K562 (cell line): Measurements from ENCODE around the gene SLC25A44. TPM values are rescaled to one million over a fixed set of nuclear protein-coding genes. Genes with fewer than 3 reads are reported as not detected.
A peak's percentile ranks its signal among the peaks of the same experiment; 100 is the strongest.

Experiments
- CBFA2T2 ChIP-seq: fragments of 450-650 bp; conservative IDR thresholded peaks from 2 replicates; pipeline ENCODE4 v1.6.1; 2017; ENCODE audit warnings: mild to moderate bottlenecking
- CBX3 ChIP-seq, 2 experiments: IDR thresholded peaks; 1 replicate in 1 of 2; 2 replicates in 1 of 2; pipeline ENCODE4 v1.6.1; 2012; ENCODE audit warnings: inconsistent platforms in 2 of 2, low read length in 2 of 2, borderline replicate concordance in 1 of 2, control low read depth in 1 of 2
- EGR1 ChIP-seq: fragments of 450-650 bp; conservative IDR thresholded peaks from 2 replicates; pipeline ENCODE4 v1.6.1; 2017; ENCODE audit warnings: mild to moderate bottlenecking
- FOXJ3 ChIP-seq: sonication (generic); formaldehyde crosslinking; IDR thresholded peaks from 2 replicates; pipeline ENCODE4 v1.4.0; 2020; ENCODE audit warnings: mild to moderate bottlenecking, missing genetic modification reagents
- HCFC1 ChIP-seq: IDR thresholded peaks from 2 replicates; pipeline ENCODE4 v1.6.1; 2012; ENCODE audit warnings: low read depth, low read length, improper control_type of control experiment
- HDAC2 ChIP-seq: fragments of 450-650 bp; IDR thresholded peaks from 2 replicates; pipeline ENCODE4 v1.6.1; 2016; ENCODE audit warnings: mild to moderate bottlenecking
- HOXB6 ChIP-seq: fragments of 250-450 bp; sonication (Bioruptor Pico); IDR thresholded peaks from 2 replicates; pipeline ENCODE4 v1.5.1; 2022; ENCODE audit warnings: mild to moderate bottlenecking, borderline replicate concordance
- MLX ChIP-seq, 2 experiments: fragments of 450-650 bp in 1 of 2; sonication (generic) in 1 of 2; formaldehyde crosslinking; conservative IDR thresholded peaks; 2 replicates each; pipeline versions ENCODE4 v1.4.0 to v1.8.1; 2020 to 2022; ENCODE audit warnings: mild to moderate bottlenecking in 1 of 2, missing genetic modification reagents in 1 of 2
- NFIC ChIP-seq: fragments of 450-650 bp; IDR thresholded peaks from 2 replicates; pipeline ENCODE4 v1.6.1; 2017; ENCODE audit warnings: mild to moderate bottlenecking, inconsistent platforms
- NKRF ChIP-seq: fragments of 450-650 bp; IDR thresholded peaks from 2 replicates; pipeline ENCODE4 v1.6.1; 2016; ENCODE audit warnings: borderline replicate concordance
- NR2F6 ChIP-seq: fragments of 450-650 bp; formaldehyde crosslinking; IDR thresholded peaks from 2 replicates; pipeline ENCODE4 v1.4.0; 2020; ENCODE audit warnings: mild to moderate bottlenecking
- POLR3A ChIP-seq: IDR thresholded peaks from 2 replicates; pipeline ENCODE4 v1.6.1; 2011; ENCODE audit warnings: borderline replicate concordance, mild to moderate bottlenecking, moderate library complexity; ENCODE audit not compliant: insufficient read length, insufficient read depth; ENCODE audit errors: extremely low read depth
- PREB ChIP-seq: sonication (generic); formaldehyde crosslinking; IDR thresholded peaks from 2 replicates; pipeline ENCODE4 v1.8.1; 2023; ENCODE audit warnings: mild to moderate bottlenecking, missing genetic modification reagents
- PYGO2 ChIP-seq: fragments of 450-650 bp; IDR thresholded peaks from 2 replicates; pipeline ENCODE4 v1.6.1; 2016; ENCODE audit warnings: mild to moderate bottlenecking, missing genetic modification characterization, moderate library complexity, missing compliant biosample characterization
- RB1 ChIP-seq: fragments of 450-650 bp; IDR thresholded peaks from 2 replicates; pipeline ENCODE4 v1.6.1; 2017; ENCODE audit warnings: low read depth, mild to moderate bottlenecking
- RBBP5 ChIP-seq: fragments of 200-600 bp; sonication (generic); IDR thresholded peaks from 2 replicates; pipeline ENCODE4 v1.6.1; 2012; ENCODE audit warnings: borderline replicate concordance, mild to moderate bottlenecking, low read length, control low read depth, inconsistent platforms; ENCODE audit not compliant: insufficient read depth, poor library complexity, severe bottlenecking
- RFX7 ChIP-seq: fragments of 250-450 bp; sonication (Bioruptor Pico); IDR thresholded peaks from 2 replicates; pipeline ENCODE4 v1.5.1; 2021; ENCODE audit warnings: mild to moderate bottlenecking
- SPI1 ChIP-seq: IDR thresholded peaks from 2 replicates; pipeline ENCODE4 v1.6.1; 2011; ENCODE audit warnings: low read depth, low read length, control low read depth, borderline replicate concordance
- TFAM ChIP-seq: fragments of 250-450 bp; sonication (Bioruptor Pico); conservative IDR thresholded peaks from 2 replicates; pipeline ENCODE4 v1.5.0; 2021; ENCODE audit warnings: mild to moderate bottlenecking, moderate library complexity
- USF1 ChIP-seq: sonication (generic); formaldehyde crosslinking; IDR thresholded peaks from 2 replicates; pipeline ENCODE4 v1.9.0; 2022; ENCODE audit warnings: mild to moderate bottlenecking, missing genetic modification reagents
- ZC3H8 ChIP-seq: fragments of 450-650 bp; IDR thresholded peaks from 2 replicates; pipeline ENCODE4 v1.6.1; 2017
- ZEB2 ChIP-seq: fragments of 450-650 bp; IDR thresholded peaks from 2 replicates; pipeline ENCODE4 v1.6.1; 2016
- ZNF165 ChIP-seq: fragments of 250-450 bp; sonication (Bioruptor Pico); IDR thresholded peaks from 2 replicates; pipeline ENCODE4 v1.4.0; 2020; ENCODE audit warnings: borderline replicate concordance
- ZNF224 ChIP-seq: sonication (generic); formaldehyde crosslinking; IDR thresholded peaks from 2 replicates; pipeline ENCODE4 v1.8.0; 2022; ENCODE audit warnings: mild to moderate bottlenecking, missing genetic modification reagents
- ZNF3 ChIP-seq: fragments of 250-450 bp; sonication (Bioruptor Pico); IDR thresholded peaks from 2 replicates; pipeline ENCODE4 v1.5.0; 2021; ENCODE audit warnings: mild to moderate bottlenecking, moderate library complexity
- polyA plus RNA-seq, 8 experiments: library from polyadenylated mRNA; depleted of rRNA in 4 of 8; stranded (reverse) in 5 of 8; unstranded in 3 of 8; fragments of >200 nt; fragmentation: Nextera tagmentation in 2 of 8; fragmentation: Illumina TruSeq in 1 of 8; extraction: Ambion mirVana in 2 of 8; extraction: Trizol in 1 of 8; gene quantifications; 2 replicates each; pipeline versions ENCODE4 v1.2.1 to v1.2.3, GENCODE V29; 2011 to 2014; ENCODE audit warnings: inconsistent platforms in 1 of 8, missing spikeins in 1 of 8
- total RNA-seq, 7 experiments: library from RNA; depleted of rRNA in 6 of 7; stranded (reverse); fragments of >200 nt in 6 of 7; fragmentation: Illumina TruSeq in 2 of 7; extraction: Trizol in 2 of 7; gene quantifications; 2 replicates each; pipeline versions ENCODE4 v1.2.1 to v1.2.3, GENCODE V29; 2011 to 2021; ENCODE audit warnings: low replicate concordance in 1 of 7

The SLC25A44 gene
- total and polyA plus RNA-seq, 9 of the 15 experiments (the other 6 are each of a cell fraction or from before 2014, with no cell fraction given) = 4.4 to 22.8 (median 12.5) TPM

GRCh38 chr1:156177919-156178654 lies 15.8 kb upstream of the SLC25A44 start (continued):
- TF ChIP-seq HDAC2 (0 out of 2 replicates have a peak, but pooled peaks have one; percentile 29), ZC3H8 (no peak), NR2F6 (CRISPR knock-in tag) (no peak), CBFA2T2 (peak; percentile 73), TFAM (no peak), HOXB6 (CRISPR knock-in tag) (no peak), ZNF224 (CRISPR knock-in tag) (no peak), CBX3 (IDR thresholded peaks at IDR 0.05; ENCODE audit: borderline replicate concordance in 1 of 2, low read length in 2 of 2) (no peak), RFX7 (CRISPR knock-in tag) (no peak), USF1 (no peak), EGR1 (peak; percentile 28; the same call in 1 of the 2 replicates), POLR3A (no peak), NFIC (peak; percentile 19; the same call in 1 of the 2 replicates), RBBP5 (no peak), ZNF165 (CRISPR knock-in tag) (no peak), FOXJ3 (CRISPR knock-in tag) (no peak), PYGO2 (tag) (no peak), SPI1 (peak; percentile 83), PREB (CRISPR knock-in tag) (no peak), RB1 (no peak), HCFC1 (no peak), MLX (CRISPR knock-in tag; conservative IDR thresholded peaks at IDR 0.05) (no peak), NKRF (no peak), ZNF3 (no peak), ZEB2 (peak; percentile 85)
